ENCODE data around the gene GNAL. TPM values are rescaled to one million over a fixed set of nuclear protein-coding genes. Genes with fewer than 3 reads are reported as not detected.

GNAL gene
- total and polyA plus RNA-seq, 2 of the 4 experiments (the other 2 are of a cell fraction), result 0.15 to 0.36 TPM

DNA sequence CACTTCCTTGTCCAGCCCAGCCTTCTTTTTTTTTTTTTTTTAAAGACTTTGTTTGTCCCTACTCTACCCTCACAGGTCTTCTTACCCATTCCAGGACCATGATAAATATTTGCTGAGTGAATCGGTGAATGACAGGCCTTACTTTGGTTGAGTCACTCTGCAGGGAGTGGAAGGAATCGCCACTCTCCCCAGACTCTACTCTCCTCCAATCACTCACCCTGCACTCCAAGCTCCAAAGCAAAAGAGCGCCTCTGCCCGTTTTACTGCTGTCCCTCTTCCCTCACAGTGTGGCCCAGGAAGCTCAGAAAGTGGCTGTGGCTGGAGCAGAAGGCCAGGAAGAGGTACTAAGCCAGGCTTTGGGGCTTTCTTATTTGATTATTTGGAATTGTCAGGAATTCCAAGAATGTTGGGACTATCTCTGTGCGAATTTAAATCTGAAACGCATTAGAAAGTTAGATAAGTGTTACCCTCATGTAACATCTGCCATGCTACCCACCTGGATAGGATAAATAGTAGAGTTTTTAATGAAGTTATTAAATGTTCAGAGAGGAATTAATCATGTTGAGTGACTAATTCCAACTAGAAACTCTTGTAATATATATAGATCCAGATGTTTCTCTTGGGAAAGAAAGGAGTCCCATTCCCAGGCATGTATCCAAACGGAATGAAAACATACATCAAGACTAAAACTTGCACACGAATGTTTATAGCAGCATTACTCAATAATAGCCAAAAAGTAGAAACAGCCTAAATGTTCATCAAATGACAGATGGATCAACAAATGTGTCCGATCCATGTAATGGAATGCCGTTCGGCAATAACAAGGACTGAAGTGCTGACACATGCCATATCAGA, 119.2 kb downstream of the GNAL start (continued):
- TF ChIP-seq POLR2A (IDR thresholded peaks at IDR 0.05; ENCODE audit: low read depth, low read length) (no peak), MXI1 (IDR thresholded peaks at IDR 0.05; ENCODE audit: borderline replicate concordance, low read depth, low read length) (no peak)

DNA sequence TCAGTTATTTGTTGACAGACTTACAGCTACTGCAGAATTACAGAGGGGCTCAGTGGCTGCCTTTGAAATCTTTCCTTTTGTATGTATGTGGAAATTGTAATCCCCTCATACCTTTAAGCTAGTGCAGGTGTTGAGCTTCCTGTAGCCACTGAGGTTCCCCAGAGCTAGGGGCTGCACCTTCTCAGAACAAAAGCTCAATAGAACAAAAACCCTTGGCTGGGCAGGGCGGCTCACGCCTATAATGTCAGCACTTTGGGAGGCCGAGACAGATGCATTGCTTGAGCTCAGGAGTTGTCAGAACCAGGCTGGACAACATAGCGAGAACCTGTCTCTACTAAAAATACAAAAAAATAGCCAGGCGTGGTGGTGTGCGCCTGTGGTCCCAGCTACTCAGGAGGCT, 120.8 kb downstream of the GNAL start:
- peaks cover 2% of the 10 kb centered on the region for H3K27me3 ChIP-seq (ENCODE audit: control insufficient read depth, insufficient read depth, low read length)
- ChIA-PET POLR2A (ENCODE audit: unreplicated experiment) (no interaction called here), CTCF (interaction anchor here (1.0 kb wide), 1 partner anchor 14 kb away, joined by 3 read pairs; no protein-coding TSS in a partner anchor)
- dilution Hi-C loops (cut with HindIII; ENCODE audit: low sequenced_read_pairs, unreplicated experiment) (no loop called here), in situ Hi-C loops (cut with MboI; ENCODE audit: low sequenced_read_pairs) (no loop called here), intact Hi-C loops (cut with micrococcal nuclease) (no loop called here)
- BruUV-seq (replicated peaks), result no TSS peak
- no peak overlapping the region for H4K91ac ChIP-seq (ENCODE audit: insufficient read depth, low read depth, low read length)
- H2AFZ ChIP-seq (replicated peaks; ENCODE audit: low read length, poor library complexity), result no peak overlapping the region
- no peaks in the 10 kb centered on the region for H3K79me1 ChIP-seq (ENCODE audit: low read depth in 1 of 2, low read length in 2 of 2)
- H4K5ac ChIP-seq (ENCODE audit: low read depth, low read length), result no peak overlapping the region
- H2BK15ac ChIP-seq (ENCODE audit: low read depth, low read length), result no peak overlapping the region
- H3K9ac ChIP-seq (ENCODE audit: low read depth, low read length), result no peak overlapping the region
- WGBS, 2 experiments (ENCODE audit: extremely low coverage in 2 of 2, insufficient read length in 1 of 2), result no CpG with 5 or more reads among the region's 6 CpGs
- TF ChIP-seq RCOR1 (IDR thresholded peaks at IDR 0.05; ENCODE audit: insufficient replicate concordance, low read length), result no peak
- TF ChIP-seq, protein P1, sequence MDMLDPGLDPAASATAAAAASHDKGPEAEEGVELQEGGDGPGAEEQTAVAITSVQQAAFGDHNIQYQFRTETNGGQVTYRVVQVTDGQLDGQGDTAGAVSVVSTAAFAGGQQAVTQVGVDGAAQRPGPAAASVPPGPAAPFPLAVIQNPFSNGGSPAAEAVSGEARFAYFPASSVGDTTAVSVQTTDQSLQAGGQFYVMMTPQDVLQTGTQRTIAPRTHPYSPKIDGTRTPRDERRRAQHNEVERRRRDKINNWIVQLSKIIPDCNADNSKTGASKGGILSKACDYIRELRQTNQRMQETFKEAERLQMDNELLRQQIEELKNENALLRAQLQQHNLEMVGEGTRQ (IDR thresholded peaks at IDR 0.05; ENCODE audit: low read depth, low read length), result no peak
- no peak for TF ChIP-seq RFX5 (IDR thresholded peaks at IDR 0.05; ENCODE audit: low read depth, low read length)
- no peak for TF ChIP-seq NFE2L2 (IDR thresholded peaks at IDR 0.05; ENCODE audit: low read depth, low read length)
- no peak for TF ChIP-seq MAZ (IDR thresholded peaks at IDR 0.05; ENCODE audit: borderline replicate concordance, low read depth, low read length)
- no peak for TF ChIP-seq SMC3 (IDR thresholded peaks at IDR 0.05; ENCODE audit: low read depth, low read length)
- no peak for TF ChIP-seq BHLHE40 (IDR thresholded peaks at IDR 0.05; ENCODE audit: low read depth, low read length)
- no peak for TF ChIP-seq CHD1 (IDR thresholded peaks at IDR 0.05; ENCODE audit: low read depth, low read length)
- TF ChIP-seq, protein P2, sequence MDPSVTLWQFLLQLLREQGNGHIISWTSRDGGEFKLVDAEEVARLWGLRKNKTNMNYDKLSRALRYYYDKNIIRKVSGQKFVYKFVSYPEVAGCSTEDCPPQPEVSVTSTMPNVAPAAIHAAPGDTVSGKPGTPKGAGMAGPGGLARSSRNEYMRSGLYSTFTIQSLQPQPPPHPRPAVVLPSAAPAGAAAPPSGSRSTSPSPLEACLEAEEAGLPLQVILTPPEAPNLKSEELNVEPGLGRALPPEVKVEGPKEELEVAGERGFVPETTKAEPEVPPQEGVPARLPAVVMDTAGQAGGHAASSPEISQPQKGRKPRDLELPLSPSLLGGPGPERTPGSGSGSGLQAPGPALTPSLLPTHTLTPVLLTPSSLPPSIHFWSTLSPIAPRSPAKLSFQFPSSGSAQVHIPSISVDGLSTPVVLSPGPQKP (IDR thresholded peaks at IDR 0.05; ENCODE audit: borderline replicate concordance, low read depth, low read length), result no peak
- TF ChIP-seq FOS (IDR thresholded peaks at IDR 0.05; ENCODE audit: low read depth, low read length), result no peak
- no peak for TF ChIP-seq MAFK (IDR thresholded peaks at IDR 0.05; ENCODE audit: low read depth, low read length)
- no peak for TF ChIP-seq CEBPB (IDR thresholded peaks at IDR 0.05; ENCODE audit: low read depth, low read length)
- no peak for ATAC-seq (ENCODE audit: low read depth)
- H3K18ac ChIP-seq (ENCODE audit: low read depth, low read length), result no peak overlapping the region
- no peak overlapping the region for H3K23ac ChIP-seq (ENCODE audit: low read depth, low read length)
- H3K9me3 ChIP-seq (ENCODE audit: control insufficient read depth, insufficient read depth, low read length), result no peaks in the 10 kb centered on the region
- no peaks in the 10 kb centered on the region for H4K20me1 ChIP-seq (ENCODE audit: insufficient read depth, low read length)
- H3K4me1 ChIP-seq (ENCODE audit: control insufficient read depth, insufficient read depth, low read length), result peaks cover 12% of the 10 kb centered on the region
- H3K14ac ChIP-seq (replicated peaks; ENCODE audit: low read depth, low read length), result no peak overlapping the region
- no peak overlapping the region for H2BK5ac ChIP-seq (ENCODE audit: low read depth, low read length, poor library complexity, severe bottlenecking)
- no peak overlapping the region for H2AK5ac ChIP-seq (ENCODE audit: low read depth, low read length)
- no peak overlapping the region for H4K8ac ChIP-seq (ENCODE audit: low read depth in 2 of 2, low read length in 2 of 2)
- DNase-seq, result no peak
- peaks cover 14% of the 10 kb centered on the region for H3K9me1 ChIP-seq (ENCODE audit: insufficient read depth, low read length)
- no peak overlapping the region for H3K4me2 ChIP-seq (ENCODE audit: low read depth, low read length)
- H2AK9ac ChIP-seq (replicated peaks; ENCODE audit: low read depth, low read length, poor library complexity), result no peak overlapping the region
- no peak overlapping the region for H3K4ac ChIP-seq (ENCODE audit: low read depth, low read length)
- no peak overlapping the region for H2BK20ac ChIP-seq (ENCODE audit: low read depth, low read length)
- H3K56ac ChIP-seq (ENCODE audit: extremely low read depth, insufficient read depth, low read length), result no peak overlapping the region
- no peak overlapping the region for H3K4me3 ChIP-seq (ENCODE audit: insufficient read depth, low read depth, low read length)
- H3K36me3 ChIP-seq (ENCODE audit: control insufficient read depth, insufficient read depth, low read length), result no peaks in the 10 kb centered on the region
- H2BK120ac ChIP-seq (ENCODE audit: low read depth, low read length), result no peak overlapping the region
- H3K27ac ChIP-seq (ENCODE audit: insufficient read depth, low read length), result no peak overlapping the region
